ENCODE measurements around the gene MIEF2. TPM values are rescaled to one million over a fixed set of nuclear protein-coding genes. Genes with fewer than 3 reads are reported as not detected.

MIEF2 gene
- total and polyA plus RNA-seq, 2 donors (not counting 3 experiments of a cell fraction or from before 2014, with no cell fraction given): 8.3 to 22.7 TPM

GRCh38 chr17:18224053-18224386 lies 36.4 kb upstream of the MIEF2 start:
- dilution Hi-C loops (cut with MboI; ENCODE audit: extremely low pct_ligation_motif_present, low sequenced_read_pairs) (no loop called here), intact Hi-C loops (cut with micrococcal nuclease) (loop anchor here (2.0 kb wide), 1 partner anchor 91 kb away; the partner anchor contains the start of genes SMCR8 and TOP3A)
- no peaks in the 10 kb centered on the region for H3K36me3 ChIP-seq (ENCODE audit: control insufficient read depth in 2 of 2, extremely low read depth in 1 of 2, insufficient read depth in 2 of 2, low read length in 2 of 2)
- H3K9ac ChIP-seq (replicated peaks; ENCODE audit: extremely low read depth, insufficient read depth, low read length): no peak overlapping the region
- no peak overlapping the region for H3K4me2 ChIP-seq (ENCODE audit: insufficient read depth, low read length)
- H3K27me3 ChIP-seq (ENCODE audit: control insufficient read depth in 2 of 2, insufficient read depth in 2 of 2, low read length in 2 of 2): no peaks in the 10 kb centered on the region
- CTCF ChIA-PET: interaction anchor here (1.0 to 1.6 kb wide), 3 partner anchors 10 to 25 kb away, joined by 3 to 4 read pairs (median 3); no protein-coding TSS in a partner anchor
- POLR2A ChIA-PET: no interaction called here
- no peak for TF ChIP-seq JUN (IDR thresholded peaks at IDR 0.05; ENCODE audit: borderline replicate concordance, insufficient read depth, insufficient read length, low read depth)
- H2AFZ ChIP-seq (ENCODE audit: low read depth, low read length): peak overlapping the region; percentile 50
- H3K27ac ChIP-seq (ENCODE audit: insufficient read depth, low read depth, low read length): no peak overlapping the region
- H4K20me1 ChIP-seq (replicated peaks; ENCODE audit: control insufficient read depth, extremely low read depth, insufficient read depth, low read length): no peaks in the 10 kb centered on the region
- no peak overlapping the region for H3K4me3 ChIP-seq (replicated peaks in 1 of 3; ENCODE audit: insufficient read depth in 1 of 3, low read depth in 1 of 3, low read length in 3 of 3)
- no peaks in the 10 kb centered on the region for H3K9me1 ChIP-seq (replicated peaks; ENCODE audit: control insufficient read depth, extremely low read depth, insufficient read depth, low read length)
- H3K79me2 ChIP-seq (ENCODE audit: control insufficient read depth, insufficient read depth, low read length): peaks cover 32% of the 10 kb centered on the region
- no peak for DNase-seq (ENCODE audit: low read depth, low spot score)
- FAIRE-seq: no peak
- BruUV-seq (replicated peaks): no TSS peak
- no peaks in the 10 kb centered on the region for H3K9me3 ChIP-seq (replicated peaks; ENCODE audit: control insufficient read depth, insufficient read depth, low read length)
- H3K4me1 ChIP-seq (ENCODE audit: control insufficient read depth, extremely low read depth, insufficient read depth, low read length): peaks cover 18% of the 10 kb centered on the region

GRCh38 chr17:18224387-18225120 lies 35.9 kb upstream of the MIEF2 start:
- no peaks in the 10 kb centered on the region for H3K9me1 ChIP-seq (replicated peaks; ENCODE audit: control insufficient read depth, extremely low read depth, insufficient read depth, low read length)
- H3K4me2 ChIP-seq (ENCODE audit: insufficient read depth, low read length): peak overlapping the region; percentile 30
- H3K27ac ChIP-seq (ENCODE audit: insufficient read depth, low read depth, low read length): no peak overlapping the region
- no TSS peak for BruUV-seq (replicated peaks)
- H3K36me3 ChIP-seq (ENCODE audit: control insufficient read depth in 2 of 2, extremely low read depth in 1 of 2, insufficient read depth in 2 of 2, low read length in 2 of 2): no peaks in the 10 kb centered on the region
- peak overlapping the region; percentile 63 for H2AFZ ChIP-seq (ENCODE audit: low read depth, low read length)
- H4K20me1 ChIP-seq (replicated peaks; ENCODE audit: control insufficient read depth, extremely low read depth, insufficient read depth, low read length): no peaks in the 10 kb centered on the region
- ChIA-PET POLR2A (interaction anchor here (1.6 kb wide), 1 partner anchor 24 kb away, joined by 4 read pairs; no protein-coding TSS in a partner anchor), CTCF (interaction anchor here (1.0 to 1.6 kb wide), 3 partner anchors 9 to 24 kb away, joined by 3 to 4 read pairs (median 3); no protein-coding TSS in a partner anchor)
- H3K79me2 ChIP-seq (ENCODE audit: control insufficient read depth, insufficient read depth, low read length): peaks cover 35% of the 10 kb centered on the region
- peak overlapping the region in 1 of 3 experiments; percentile 30 for H3K4me3 ChIP-seq (replicated peaks in 1 of 3; ENCODE audit: insufficient read depth in 1 of 3, low read depth in 1 of 3, low read length in 3 of 3)
- dilution Hi-C loops (cut with MboI; ENCODE audit: extremely low pct_ligation_motif_present, low sequenced_read_pairs): no loop called here
- no peaks in the 10 kb centered on the region for H3K27me3 ChIP-seq (ENCODE audit: control insufficient read depth in 2 of 2, insufficient read depth in 2 of 2, low read length in 2 of 2)
- peak overlapping the region; percentile 10 for H3K9ac ChIP-seq (replicated peaks; ENCODE audit: extremely low read depth, insufficient read depth, low read length)
- peaks cover 18% of the 10 kb centered on the region for H3K4me1 ChIP-seq (ENCODE audit: control insufficient read depth, extremely low read depth, insufficient read depth, low read length)
- DNase-seq (ENCODE audit: low read depth, low spot score) (no peak), FAIRE-seq (no peak)
- no peaks in the 10 kb centered on the region for H3K9me3 ChIP-seq (replicated peaks; ENCODE audit: control insufficient read depth, insufficient read depth, low read length)
- no peak for TF ChIP-seq POLR2AphosphoS5 (IDR thresholded peaks at IDR 0.05; ENCODE audit: insufficient read depth, low read depth, low read length)
- TF ChIP-seq JUN (IDR thresholded peaks at IDR 0.05; ENCODE audit: borderline replicate concordance, insufficient read depth, insufficient read length, low read depth): no peak
- no peak for TF ChIP-seq MAX (IDR thresholded peaks at IDR 0.05; ENCODE audit: insufficient read depth, insufficient read length)
- TF ChIP-seq CTCF (IDR thresholded peaks at IDR 0.05; ENCODE audit: extremely low read depth in 1 of 2, insufficient read depth in 1 of 2, low read depth in 1 of 2, low read length in 2 of 2): no peak
- no peak for TF ChIP-seq GATA2 (IDR thresholded peaks at IDR 0.05; ENCODE audit: insufficient read depth, insufficient read length, low read depth, low read length)
- TF ChIP-seq MYC (IDR thresholded peaks at IDR 0.05; ENCODE audit: low read depth, low read length): no peak
- TF ChIP-seq FOS (IDR thresholded peaks at IDR 0.05; ENCODE audit: borderline replicate concordance, insufficient read depth, low read length): no peak
- TF ChIP-seq EZH2 (IDR thresholded peaks at IDR 0.05; ENCODE audit: borderline replicate concordance, low read depth, low read length, severe bottlenecking): no peak
- intact Hi-C loops (cut with micrococcal nuclease): loop anchor here (1.0 to 2.0 kb wide), 2 partner anchors 37 to 90 kb away; partner anchors contain the start of genes SMCR8 and TOP3A
